ENCODE data around the gene C17orf58.

DNA sequence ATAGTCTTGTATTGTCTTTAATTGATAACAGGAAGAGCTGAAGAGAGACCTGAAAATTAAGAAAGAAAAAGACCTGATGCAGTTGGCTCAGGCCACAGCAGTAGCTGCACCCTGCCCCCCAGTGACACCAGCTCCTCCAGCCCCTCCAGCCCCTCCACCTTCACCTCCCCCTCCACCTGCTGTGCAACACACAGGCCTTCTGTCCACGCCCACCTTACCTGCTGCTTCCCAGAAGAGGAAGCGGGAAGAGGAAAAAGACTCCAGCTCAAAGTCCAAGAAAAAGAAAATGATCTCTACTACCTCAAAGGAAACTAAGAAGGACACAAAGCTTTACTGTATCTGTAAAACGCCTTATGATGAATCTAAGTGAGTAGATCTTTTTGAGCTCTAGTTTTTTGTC lies 36.8 kb downstream of the C17orf58 start:
- TF ChIP-seq POLR2A (IDR thresholded peaks at IDR 0.05; ENCODE audit: low read length) = no peak
- TF ChIP-seq GATA1 (IDR thresholded peaks at IDR 0.05; ENCODE audit: low read depth, low read length) = no peak

Data from erythroblast (primary cell).